Measurements from ENCODE around the gene INSR.

- TF ChIP-seq CTCF (IDR thresholded peaks at IDR 0.05) (no peak), ZNF281 (CRISPR knock-in tag; IDR thresholded peaks at IDR 0.05) (no peak), MAX (CRISPR knock-in tag; IDR thresholded peaks at IDR 0.05) (no peak), ATF2 (CRISPR knock-in tag; IDR thresholded peaks at IDR 0.05; ENCODE audit: borderline replicate concordance, low read depth) (no peak), ZBTB43 (CRISPR knock-in tag; IDR thresholded peaks at IDR 0.05) (no peak), RELA (CRISPR knock-in tag; IDR thresholded peaks at IDR 0.05; ENCODE audit: borderline replicate concordance) (no peak), ELF4 (CRISPR knock-in tag; IDR thresholded peaks at IDR 0.05; ENCODE audit: low read depth) (no peak)
Observed at GRCh38 chr19:7083076-7083956, 210.9 kb downstream of the INSR start.

All from WTC11 (cell line).